OCI-LY7 (cell line): ENCODE measurements around the gene MAPK14. TPM values are rescaled to one million over a fixed set of nuclear protein-coding genes. Genes with fewer than 3 reads are reported as not detected.

Experiments
- BruUV-seq: library from RNA; stranded (reverse); fragments of 400-500 nt; replicated peaks from 2 replicates; lab custom pipeline; 2021; lab: Mats Ljungman, UMichigan
- CTCF ChIA-PET: fragments of 300-600 bp; sonication (Branson Sonifier 250); formaldehyde crosslinking; loops from one replicate; lab custom pipeline; 2022; ENCODE audit warnings: antibody characterized with exemption; ENCODE audit not compliant: unreplicated experiment; lab: Charles Lee
- POLR2A ChIA-PET: fragments of 300-600 bp; sonication (Branson Sonifier 250); formaldehyde crosslinking; loops from one replicate; lab custom pipeline; 2022; ENCODE audit warnings: antibody characterized with exemption; lab: Charles Lee
- DNase-seq: peaks from one replicate; pipeline ENCODE4 v3.0.0-alpha.2; 2015; ENCODE audit warnings: low spot score
- H2AFZ ChIP-seq: fragments of 200-600 bp; sonication (generic), shearing (Covaris generic); 2 replicates; pipeline ENCODE4 v1.6.1; 2014; ENCODE audit warnings: mild to moderate bottlenecking, antibody characterized with exemption, low read length, moderate library complexity
- H3K27ac ChIP-seq: fragments of 200-600 bp; sonication (generic); 2 replicates; pipeline ENCODE4 v1.5.1; 2014; ENCODE audit warnings: mixed run types, low read depth, mild to moderate bottlenecking, moderate library complexity, low read length, inconsistent platforms; ENCODE audit not compliant: poor library complexity, severe bottlenecking
- H3K36me3 ChIP-seq: fragments of 200-600 bp; sonication (generic); 2 replicates; pipeline ENCODE4 v1.6.1; 2014; ENCODE audit warnings: mild to moderate bottlenecking, antibody characterized with exemption, low read length, moderate library complexity, mixed read lengths; ENCODE audit not compliant: insufficient read depth
- H3K4me1 ChIP-seq: fragments of 200-600 bp; sonication (generic); 2 replicates; pipeline ENCODE4 v1.5.1; 2014; ENCODE audit warnings: mild to moderate bottlenecking, low read length; ENCODE audit not compliant: insufficient read depth, poor library complexity, severe bottlenecking
- H3K4me2 ChIP-seq: fragments of 200-600 bp; sonication (generic); 2 replicates; pipeline ENCODE4 v1.6.1; 2014; ENCODE audit warnings: mild to moderate bottlenecking, low read length
- H3K4me3 ChIP-seq: fragments of 200-600 bp; sonication (generic); 2 replicates; pipeline ENCODE4 v1.5.1; 2014; ENCODE audit warnings: mild to moderate bottlenecking, low read depth, low read length; ENCODE audit not compliant: poor library complexity, severe bottlenecking
- H3K79me2 ChIP-seq: fragments of 200-600 bp; sonication (generic); 2 replicates; pipeline ENCODE4 v1.6.1; 2016; ENCODE audit warnings: low read depth, mild to moderate bottlenecking, low read length, moderate library complexity, mixed read lengths; ENCODE audit not compliant: insufficient read depth
- H3K9me2 ChIP-seq: fragments of 200-600 bp; sonication (generic); 2 replicates; pipeline ENCODE4 v1.6.1; 2016; ENCODE audit warnings: mild to moderate bottlenecking, low read length, mixed read lengths; ENCODE audit not compliant: insufficient read depth
- H3K9me3 ChIP-seq: fragments of 200-600 bp; sonication (generic); 2 replicates; pipeline ENCODE4 v1.6.1; 2014; ENCODE audit warnings: mild to moderate bottlenecking, mixed run types, low read length, mixed read lengths
- H4K20me1 ChIP-seq: fragments of 200-600 bp; sonication (generic); 2 replicates; pipeline ENCODE4 v1.6.1; 2014; ENCODE audit warnings: mild to moderate bottlenecking, antibody characterized with exemption, low read length, moderate library complexity, mixed read lengths; ENCODE audit not compliant: insufficient read depth
- EZH2phosphoT487 ChIP-seq: fragments of 200-600 bp; sonication (generic); IDR thresholded peaks from 2 replicates; pipeline ENCODE4 v1.6.1; 2018; ENCODE audit warnings: low read depth, borderline replicate concordance, mild to moderate bottlenecking, mixed run types, antibody characterized with exemption, low read length, moderate library complexity, mixed read lengths
- intact Hi-C: fragments of 100-400 bp; cut with micrococcal nuclease; formaldehyde crosslinking; loops from one replicate; pipeline ENCODE4 v1.10.0; 2022; ENCODE audit not compliant: unreplicated experiment
- total RNA-seq, 2 experiments: library from RNA; depleted of rRNA in 1 of 2; stranded (reverse); fragments of >200 nt in 1 of 2; shearing (Covaris generic) in 1 of 2; gene quantifications; 2 replicates each; pipeline ENCODE4 v1.2.3, GENCODE V29; 2014 to 2022
- TF ChIP-seq, protein P1 (sequence below): fragments of 200-600 bp; sonication (generic); conservative IDR thresholded peaks from 2 replicates; pipeline ENCODE4 v1.5.1; 2014; ENCODE audit warnings: mild to moderate bottlenecking, antibody characterized with exemption, low read length, moderate library complexity, mixed read lengths

MAPK14 gene
- total RNA-seq, 2 experiments from 2014 or later, result 38.7 to 43.1 TPM

DNA sequence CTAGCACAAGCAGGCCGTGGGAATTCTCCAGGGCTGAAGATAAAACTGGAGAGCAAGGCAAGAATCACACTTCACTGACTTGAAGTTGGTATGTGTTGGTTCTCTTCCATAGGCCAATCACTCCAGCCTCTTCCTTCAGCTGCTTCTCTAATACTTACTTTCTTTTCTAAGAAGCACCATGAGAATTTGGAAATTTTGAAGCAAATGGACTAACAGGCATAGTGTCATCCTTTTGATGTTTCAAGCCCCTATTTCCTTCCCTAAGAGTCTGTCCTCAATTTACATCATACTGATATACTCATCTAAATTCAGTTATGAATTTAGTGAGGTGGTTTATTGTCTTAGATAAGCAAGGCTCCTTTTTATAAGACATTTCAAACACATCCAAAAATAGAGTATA, 27.2 kb upstream of the MAPK14 start:
- Histone ChIP-seq H3K36me3 (no peaks in the 10 kb centered on the region), H3K79me2 (no peaks in the 10 kb centered on the region), H3K4me2 (no peak overlapping the region), H3K9me3 (no peaks in the 10 kb centered on the region), H3K27ac (no peak overlapping the region), H4K20me1 (no peaks in the 10 kb centered on the region), H2AFZ (no peak overlapping the region), H3K4me3 (no peak overlapping the region), H3K4me1 (no peaks in the 10 kb centered on the region), H3K9me2 (no peaks in the 10 kb centered on the region)
- ChIA-PET POLR2A (no interaction called here), CTCF (no interaction called here)
- TF ChIP-seq, protein P1, sequence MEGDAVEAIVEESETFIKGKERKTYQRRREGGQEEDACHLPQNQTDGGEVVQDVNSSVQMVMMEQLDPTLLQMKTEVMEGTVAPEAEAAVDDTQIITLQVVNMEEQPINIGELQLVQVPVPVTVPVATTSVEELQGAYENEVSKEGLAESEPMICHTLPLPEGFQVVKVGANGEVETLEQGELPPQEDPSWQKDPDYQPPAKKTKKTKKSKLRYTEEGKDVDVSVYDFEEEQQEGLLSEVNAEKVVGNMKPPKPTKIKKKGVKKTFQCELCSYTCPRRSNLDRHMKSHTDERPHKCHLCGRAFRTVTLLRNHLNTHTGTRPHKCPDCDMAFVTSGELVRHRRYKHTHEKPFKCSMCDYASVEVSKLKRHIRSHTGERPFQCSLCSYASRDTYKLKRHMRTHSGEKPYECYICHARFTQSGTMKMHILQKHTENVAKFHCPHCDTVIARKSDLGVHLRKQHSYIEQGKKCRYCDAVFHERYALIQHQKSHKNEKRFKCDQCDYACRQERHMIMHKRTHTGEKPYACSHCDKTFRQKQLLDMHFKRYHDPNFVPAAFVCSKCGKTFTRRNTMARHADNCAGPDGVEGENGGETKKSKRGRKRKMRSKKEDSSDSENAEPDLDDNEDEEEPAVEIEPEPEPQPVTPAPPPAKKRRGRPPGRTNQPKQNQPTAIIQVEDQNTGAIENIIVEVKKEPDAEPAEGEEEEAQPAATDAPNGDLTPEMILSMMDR, result no peak
- TF ChIP-seq EZH2phosphoT487, result no peak
- no peak for DNase-seq
- BruUV-seq, result no TSS peak
- intact Hi-C loops, result no loop called here

DNA sequence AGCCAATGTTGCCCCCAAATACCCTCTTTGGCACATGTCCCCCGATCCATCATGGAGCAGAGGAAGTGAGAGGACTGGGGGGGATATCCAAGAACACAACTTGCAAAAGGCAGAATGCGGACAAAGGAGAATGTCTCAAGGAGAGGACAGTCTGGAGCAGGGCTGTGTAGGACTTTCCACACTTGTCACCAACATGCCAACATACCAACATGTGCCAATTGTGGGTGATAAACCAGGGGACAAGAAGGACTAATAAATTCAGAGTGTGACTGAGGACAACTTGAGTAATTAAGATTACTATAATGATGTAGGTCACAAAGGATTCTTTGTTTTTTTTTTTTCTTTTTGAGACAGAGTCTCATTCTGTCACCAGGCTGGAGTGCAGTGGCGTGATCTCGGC, 11.9 kb upstream of the MAPK14 start:
- no TSS peak for BruUV-seq
- Histone ChIP-seq H3K36me3 (no peaks in the 10 kb centered on the region), H3K9me2 (no peaks in the 10 kb centered on the region), H3K4me2 (no peak overlapping the region), H3K4me3 (no peak overlapping the region), H2AFZ (no peak overlapping the region), H4K20me1 (no peaks in the 10 kb centered on the region), H3K79me2 (no peaks in the 10 kb centered on the region), H3K27ac (no peak overlapping the region), H3K4me1 (no peaks in the 10 kb centered on the region), H3K9me3 (no peaks in the 10 kb centered on the region)
- DNase-seq, result no peak
- POLR2A ChIA-PET, result no interaction called here
- TF ChIP-seq, protein P1, result no peak
- TF ChIP-seq EZH2phosphoT487, result no peak
- CTCF ChIA-PET, result no interaction called here
- intact Hi-C loops, result no loop called here

DNA sequence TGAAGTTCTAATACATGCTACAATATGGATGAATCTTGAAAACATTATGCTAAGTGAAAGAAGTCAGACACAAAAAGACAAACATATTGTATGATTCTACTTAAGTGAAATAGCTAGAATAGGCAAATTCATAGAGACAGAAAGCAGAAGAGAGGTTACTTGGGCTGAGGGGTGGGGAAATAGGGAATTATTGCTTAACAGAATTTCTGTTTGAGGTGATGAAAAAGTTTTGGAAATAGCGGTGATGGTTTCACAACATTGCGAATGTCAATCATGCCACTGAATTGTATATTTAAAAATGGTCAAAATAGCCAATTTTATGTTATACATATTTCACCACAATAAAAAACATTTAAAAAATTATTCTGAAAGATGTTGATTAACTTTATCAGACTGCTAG, 9.3 kb upstream of the MAPK14 start:
- Histone ChIP-seq H3K4me2 (no peak overlapping the region), H2AFZ (no peak overlapping the region), H3K79me2 (no peaks in the 10 kb centered on the region), H3K4me3 (no peak overlapping the region), H3K9me2 (no peaks in the 10 kb centered on the region), H3K27ac (no peak overlapping the region), H3K9me3 (no peaks in the 10 kb centered on the region), H4K20me1 (no peaks in the 10 kb centered on the region), H3K4me1 (no peaks in the 10 kb centered on the region), H3K36me3 (no peaks in the 10 kb centered on the region)
- CTCF ChIA-PET, result no interaction called here
- TF ChIP-seq EZH2phosphoT487, result no peak
- BruUV-seq, result no TSS peak
- intact Hi-C loops, result no loop called here
- no peak for DNase-seq
- POLR2A ChIA-PET, result no interaction called here
